Stimulated activated CD4-positive, alpha-beta T cell treated with anti-CD3 and anti-CD28 coated beads, Interleukin-12 subunit alpha, Interleukin-12 subunit beta, amount 100 ng/mL, for 4 hours (primary cell): Measurements from ENCODE around the gene PPP1R14B.

Experiments
- DNase-seq: peaks from one replicate; pipeline ENCODE4 v3.0.0-alpha.2; 2020

Gene PPP1R14B

DNA sequence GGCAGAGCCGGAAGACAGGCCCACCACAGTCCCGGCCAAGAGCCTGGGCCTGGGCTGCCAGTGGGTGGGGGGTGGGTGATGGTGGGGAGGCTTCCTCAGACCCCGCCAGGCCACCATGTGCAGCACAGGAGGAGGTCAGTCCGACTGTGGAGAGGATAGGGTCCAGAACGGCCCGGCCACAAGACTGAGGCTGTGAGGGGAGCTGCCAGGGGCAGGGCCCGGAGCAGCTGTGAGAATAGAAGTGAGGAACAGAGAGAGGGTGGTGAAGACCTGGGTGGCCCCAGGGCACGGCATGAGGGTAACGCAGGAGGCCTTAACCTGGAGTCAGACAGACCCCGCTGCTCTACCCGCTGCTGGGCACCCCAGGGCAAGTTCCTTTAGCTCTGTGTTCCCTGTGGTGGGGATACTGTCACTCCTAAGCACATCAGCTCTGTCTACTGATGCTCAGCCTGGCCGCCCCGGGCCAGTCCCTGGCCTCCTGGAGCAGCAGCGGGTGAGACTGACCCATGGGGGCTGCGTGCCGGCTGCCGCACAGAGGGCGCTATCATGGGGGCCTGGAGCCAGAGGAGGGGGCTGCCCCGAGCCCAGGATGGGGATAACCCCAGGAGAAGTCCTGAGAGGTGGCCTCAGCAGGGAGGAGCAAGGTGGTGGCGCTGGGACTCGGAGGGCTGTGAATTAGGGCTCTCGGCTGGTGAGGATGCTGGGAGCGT is 38.5 kb downstream of the PPP1R14B start:
- no peak for DNase-seq

DNA sequence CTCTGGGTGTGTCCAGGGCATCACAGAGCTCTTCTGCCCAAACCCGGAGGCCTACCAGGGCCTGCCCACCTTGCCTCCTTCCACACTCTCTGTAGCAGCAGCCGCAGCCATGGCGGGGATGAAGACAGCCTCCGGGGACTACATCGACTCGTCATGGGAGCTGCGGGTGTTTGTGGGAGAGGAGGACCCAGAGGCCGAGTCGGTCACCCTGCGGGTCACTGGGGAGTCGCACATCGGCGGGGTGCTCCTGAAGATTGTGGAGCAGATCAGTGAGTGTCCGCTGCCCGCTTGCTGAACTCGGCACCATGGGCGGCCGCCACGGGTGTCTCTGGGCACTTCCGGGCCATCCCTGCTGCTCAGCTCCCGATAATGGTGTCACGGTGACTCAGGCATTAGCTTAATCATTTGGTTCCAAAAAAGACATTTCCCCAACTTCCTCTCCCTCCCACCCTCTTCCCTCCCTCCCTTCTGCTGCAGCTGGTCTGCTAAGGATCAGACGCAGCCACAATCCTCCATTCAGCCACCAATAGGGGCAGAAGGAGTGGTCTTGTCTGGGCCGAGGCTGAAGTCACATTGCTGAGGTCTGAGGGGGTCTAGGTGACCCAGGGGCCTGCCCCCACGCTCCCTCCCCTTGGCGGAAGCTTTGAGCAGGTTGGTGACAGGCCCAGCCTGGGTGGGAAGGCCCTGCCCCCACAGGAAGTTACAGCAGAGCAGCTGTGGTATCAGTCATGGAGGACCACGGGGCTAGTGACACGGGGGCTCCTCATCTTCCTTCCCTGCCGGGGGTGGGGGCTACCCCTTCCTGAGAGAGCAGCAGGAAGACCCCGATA is 39.3 kb downstream of the PPP1R14B start:
- peak; percentile 76 for DNase-seq

DNA sequence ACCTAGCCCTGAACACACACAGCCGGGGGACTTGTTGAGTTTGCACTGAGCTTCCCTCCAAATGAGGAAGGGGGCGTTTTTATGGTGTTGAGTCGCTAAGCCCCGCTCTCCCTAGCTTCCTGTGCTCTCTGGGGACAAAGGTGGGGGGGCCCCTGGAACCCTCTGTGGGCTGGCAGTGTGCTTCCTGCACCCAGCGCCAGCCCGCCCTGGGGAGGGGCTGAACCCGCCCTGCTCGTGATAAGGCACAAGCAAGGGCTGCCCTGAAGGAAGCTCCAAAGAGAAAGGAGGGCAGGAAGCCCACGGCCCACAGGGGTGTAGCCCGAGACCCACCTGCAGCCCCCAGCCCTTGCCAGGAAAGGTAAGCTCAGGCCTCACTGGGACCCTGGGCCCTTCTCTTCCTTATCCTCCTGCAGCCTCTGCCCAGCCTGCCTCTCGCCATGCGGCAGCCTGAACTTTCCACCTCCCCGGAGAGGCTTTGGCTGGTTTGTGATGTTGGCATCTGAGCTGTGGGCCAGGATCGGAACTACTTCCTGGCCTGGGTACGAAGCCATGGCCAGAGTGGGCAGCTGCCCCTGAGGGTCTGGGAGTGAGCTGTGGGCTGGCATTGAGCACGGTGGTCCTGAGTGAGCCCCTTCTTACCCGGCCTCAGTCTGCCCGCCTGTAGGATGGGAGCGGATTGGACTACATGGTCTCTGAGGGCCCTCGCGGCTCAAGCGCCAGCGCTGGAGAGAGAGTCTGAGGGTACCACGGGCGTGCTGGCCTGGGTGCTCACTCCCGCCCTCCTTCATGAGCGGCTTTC is 40.1 kb downstream of the PPP1R14B start, which contains the start of gene FERMT3:
Gene FERMT3 (plus strand): TSS at position 265 of the 799 bp plus-strand sequence. CDS start 644 bp downstream, outside the sequence.
- peak; percentile 77 for DNase-seq

DNA sequence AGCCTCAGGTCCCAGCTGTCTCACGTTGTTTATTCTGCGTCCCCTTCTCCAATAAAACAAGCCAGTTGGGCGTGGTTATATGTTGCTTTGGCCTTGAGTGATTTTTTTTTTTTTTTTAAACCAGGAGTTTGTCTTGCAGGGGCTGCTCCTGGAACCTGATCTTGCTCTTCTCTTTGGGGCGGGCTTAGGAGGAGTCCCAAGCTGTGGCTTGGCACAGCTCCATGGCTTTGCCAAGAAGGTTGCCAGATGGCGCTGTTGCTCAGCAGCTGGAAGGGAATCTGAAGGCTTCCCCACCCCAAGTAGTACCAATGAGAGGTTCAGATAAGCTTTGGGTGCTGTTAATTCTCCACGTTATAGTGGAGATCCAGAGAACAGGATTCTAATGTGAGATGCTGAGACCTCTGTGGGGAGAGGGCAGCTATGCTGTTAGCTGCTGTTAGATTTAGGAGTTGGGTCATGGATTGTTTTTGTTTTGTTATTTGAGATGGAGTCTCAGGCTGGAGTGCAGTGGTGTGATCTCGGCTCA is 42.2 kb downstream of the PPP1R14B start:
- peak; percentile 68 for DNase-seq

DNA sequence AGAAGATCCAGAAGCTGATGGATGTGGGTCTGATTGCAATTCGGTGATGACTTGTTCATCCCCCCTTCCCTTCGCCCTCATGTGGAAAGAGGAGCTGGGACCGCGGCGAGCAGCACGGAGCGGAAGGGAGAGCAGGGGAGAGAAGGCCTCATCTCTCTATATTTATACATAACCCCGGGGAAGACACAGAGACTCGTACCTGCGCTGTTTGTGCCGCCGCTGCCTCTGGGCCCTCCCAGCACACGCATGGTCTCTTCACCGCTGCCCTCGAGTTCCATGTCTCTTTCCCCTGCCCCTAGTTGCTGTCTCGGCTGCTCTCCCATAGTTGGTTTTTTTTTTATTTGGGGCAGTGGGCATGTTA is 42.7 kb downstream of the PPP1R14B start:
- DNase-seq = no peak

DNA sequence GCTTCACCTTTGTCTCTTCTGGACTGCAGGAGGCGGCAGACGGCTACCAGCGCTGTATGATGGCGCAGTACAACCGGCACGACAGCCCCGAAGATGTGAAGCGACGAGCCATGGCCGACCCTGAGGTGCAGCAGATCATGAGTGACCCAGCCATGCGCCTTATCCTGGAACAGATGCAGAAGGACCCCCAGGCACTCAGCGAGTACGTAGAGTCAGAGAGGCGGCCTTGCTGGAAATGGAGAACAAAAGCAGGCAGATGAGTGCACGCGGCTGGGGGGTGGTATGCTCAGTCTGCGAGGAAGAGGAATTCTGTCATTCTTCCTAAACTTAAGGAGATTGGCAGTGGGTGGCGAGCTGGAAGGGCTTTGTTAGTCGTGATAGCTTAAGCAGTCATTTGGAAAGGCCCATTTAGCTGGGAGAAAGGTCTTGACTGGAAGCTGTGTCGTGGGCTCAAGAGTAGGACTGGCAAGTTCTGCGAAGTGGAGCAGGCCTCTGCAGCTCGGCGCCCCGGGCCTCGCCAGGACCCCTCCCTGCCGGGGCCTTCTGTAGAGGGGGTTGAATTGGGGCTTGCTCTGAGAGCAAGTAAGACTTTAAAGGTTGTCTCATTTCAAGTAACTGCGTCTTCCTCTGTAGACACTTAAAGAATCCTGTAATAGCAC is 43.2 kb downstream of the PPP1R14B start:
- no peak for DNase-seq

DNA sequence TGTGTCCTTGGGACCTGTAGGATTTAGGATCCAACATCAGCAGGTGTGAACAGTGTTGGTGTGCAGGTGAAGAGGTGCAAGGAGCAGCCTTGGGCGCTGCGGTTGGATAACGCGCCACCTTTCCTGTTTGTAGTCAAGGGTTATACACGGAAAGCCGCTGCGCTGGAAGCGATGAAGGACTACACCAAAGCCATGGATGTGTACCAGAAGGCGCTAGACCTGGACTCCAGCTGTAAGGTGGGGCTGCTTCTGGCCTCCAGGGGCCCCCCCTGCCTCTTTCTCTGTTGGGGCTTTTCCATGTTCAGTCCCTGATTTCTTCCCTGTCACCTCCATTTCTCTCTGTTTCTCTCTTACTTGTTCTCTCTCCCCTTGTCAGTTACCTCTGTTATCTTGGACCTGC is 43.8 kb downstream of the PPP1R14B start:
- DNase-seq = no peak

DNA sequence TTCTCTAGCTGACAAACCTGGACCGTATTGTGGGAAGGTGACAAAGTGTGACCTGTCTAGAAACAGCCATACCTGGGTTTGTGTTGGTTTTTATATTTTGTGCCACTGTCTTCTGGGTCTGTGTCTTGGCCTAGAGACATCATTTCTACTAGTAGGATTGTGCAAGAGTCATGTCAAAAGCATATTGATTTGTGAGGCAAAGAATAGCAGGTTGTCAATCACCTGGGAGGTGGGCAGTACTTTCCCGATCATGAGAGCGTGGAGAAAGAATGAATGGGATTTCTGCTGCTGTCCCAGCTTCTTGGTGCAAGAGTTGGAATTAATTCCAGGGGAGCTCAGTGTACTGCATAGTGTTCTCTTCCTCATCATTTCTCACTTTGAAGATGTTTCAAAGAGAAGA is 45.2 kb downstream of the PPP1R14B start:
- DNase-seq = no peak

DNA sequence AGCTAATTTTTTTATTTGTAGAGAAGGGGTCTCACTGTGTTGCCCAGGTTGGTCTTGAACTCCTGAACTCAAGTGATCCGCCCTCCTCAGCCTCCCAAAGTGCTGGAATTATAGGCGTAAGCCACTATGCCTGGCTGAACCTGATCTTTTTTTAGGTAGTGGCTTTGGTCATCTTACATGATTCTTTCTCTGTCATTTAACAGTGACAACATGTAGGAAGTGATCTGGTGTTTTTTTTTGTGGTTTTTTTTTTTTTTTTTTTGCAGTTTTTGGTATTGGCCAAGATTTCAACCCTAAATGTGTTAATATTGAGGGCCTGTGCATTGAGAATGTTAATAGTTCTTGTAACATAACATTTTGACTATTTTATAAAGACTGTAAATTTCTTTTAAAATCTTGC is 48.2 kb downstream of the PPP1R14B start:
- no peak for DNase-seq

DNA sequence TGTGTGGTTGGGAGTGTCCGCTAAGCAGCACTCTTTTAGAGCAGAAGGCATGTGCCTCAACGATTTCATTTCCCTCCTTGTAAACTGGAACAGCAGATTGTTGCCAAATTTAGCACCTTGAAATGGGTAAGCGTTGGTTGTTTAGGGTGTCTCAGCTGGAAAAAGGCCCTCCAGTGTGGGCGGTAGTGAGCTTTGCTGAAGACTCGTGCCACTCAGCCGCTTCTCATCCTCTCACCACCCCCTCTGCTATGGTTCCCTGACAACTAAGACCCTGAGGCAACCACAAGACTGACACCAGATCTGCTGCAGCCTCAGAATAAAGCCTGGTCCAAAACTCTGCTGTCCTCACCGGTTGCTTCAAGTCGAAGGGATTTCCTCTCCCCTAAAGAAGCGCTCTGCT is 50.1 kb downstream of the PPP1R14B start:
- DNase-seq = no peak
